ENCODE data around the gene PCDHGA2.

GRCh38 chr5:141306630-141307029, 31.9 kb upstream of the PCDHGA2 start:
- no peak for TF ChIP-seq SUZ12 (IDR thresholded peaks at IDR 0.05; ENCODE audit: extremely low read depth, insufficient read depth, insufficient read length)
- TF ChIP-seq YY1 (IDR thresholded peaks at IDR 0.05; ENCODE audit: insufficient read depth, insufficient read length): no peak
- TF ChIP-seq ZNF274 (IDR thresholded peaks at IDR 0.05; ENCODE audit: low read depth, low read length): no peak

All from NT2/D1 (cell line).